Measurements from ENCODE around the gene LENEP. TPM values are rescaled to one million over a fixed set of nuclear protein-coding genes. Genes with fewer than 3 reads are reported as not detected.
A peak's percentile ranks its signal among the peaks of the same experiment; 100 is the strongest.

The LENEP gene
- total RNA-seq, 1 donor from 2014 or later = not detected

GRCh38 chr1:155009221-155009711 is 15.9 kb downstream of the LENEP start:
- TF ChIP-seq POLR2AphosphoS5 (IDR thresholded peaks at IDR 0.05; ENCODE audit: insufficient read depth in 1 of 2, low read depth in 1 of 2) = no peak
- TF ChIP-seq CTCF (IDR thresholded peaks at IDR 0.05) = no peak
- TF ChIP-seq POLR2A (IDR thresholded peaks at IDR 0.05) = no peak
- H3K27ac ChIP-seq = peak overlapping the region; percentile 99
- intact Hi-C loops (cut with DNase I) = no loop called here
- H3K9me3 ChIP-seq = no peaks in the 10 kb centered on the region
- peaks cover 0 to 1% of the 10 kb centered on the region in 2 donors for H3K36me3 ChIP-seq
- H3K27me3 ChIP-seq = no peaks in the 10 kb centered on the region
- H3K4me3 ChIP-seq = peak overlapping the region; percentile 29 to 42
- peaks cover 93% of the 10 kb centered on the region for H3K4me1 ChIP-seq
- DNase-seq (ENCODE audit: extremely low spot score in 2 of 2) = no peak

GRCh38 chr1:155009742-155010141 is 16.4 kb downstream of the LENEP start:
- Histone ChIP-seq H3K4me1 (peaks cover 90% of the 10 kb centered on the region), H3K9me3 (no peaks in the 10 kb centered on the region), H3K4me3 (peak overlapping the region; percentile 29 to 42), H3K36me3 (peaks cover 0 to 6% of the 10 kb centered on the region in 2 donors), H3K27ac (peak overlapping the region; percentile 99), H3K27me3 (no peaks in the 10 kb centered on the region)
- TF ChIP-seq POLR2A (IDR thresholded peaks at IDR 0.05) (no peak), POLR2AphosphoS5 (IDR thresholded peaks at IDR 0.05; ENCODE audit: insufficient read depth in 1 of 2, low read depth in 1 of 2) (no peak), CTCF (IDR thresholded peaks at IDR 0.05) (no peak)
- intact Hi-C loops (cut with DNase I) = no loop called here
- DNase-seq (ENCODE audit: extremely low spot score in 2 of 2) = no peak

GRCh38 chr1:155010211-155010918 is 17.0 kb downstream of the LENEP start:
- Histone ChIP-seq H3K27me3 (no peaks in the 10 kb centered on the region), H3K9me3 (no peaks in the 10 kb centered on the region), H3K36me3 (peaks cover 0 to 12% of the 10 kb centered on the region in 2 donors), H3K4me1 (peaks cover 90% of the 10 kb centered on the region), H3K4me3 (peak overlapping the region in 1 of 2 donors; percentile 42), H3K27ac (peak overlapping the region; percentile 99)
- no peak for DNase-seq (ENCODE audit: extremely low spot score in 2 of 2)
- TF ChIP-seq CTCF (IDR thresholded peaks at IDR 0.05) = no peak
- TF ChIP-seq POLR2AphosphoS5 (IDR thresholded peaks at IDR 0.05; ENCODE audit: insufficient read depth in 1 of 2, low read depth in 1 of 2) = no peak
- no peak for TF ChIP-seq POLR2A (IDR thresholded peaks at IDR 0.05)
- intact Hi-C loops (cut with DNase I) = no loop called here

- peak overlapping the region; percentile 99 for H3K27ac ChIP-seq
- peaks cover 90% of the 10 kb centered on the region for H3K4me1 ChIP-seq
- H3K27me3 ChIP-seq = no peaks in the 10 kb centered on the region
- intact Hi-C loops (cut with DNase I) = no loop called here
- TF ChIP-seq POLR2A (IDR thresholded peaks at IDR 0.05) = no peak
- H3K9me3 ChIP-seq = no peaks in the 10 kb centered on the region
- peak overlapping the region in 1 of 2 donors; percentile 10 for H3K4me3 ChIP-seq
- H3K36me3 ChIP-seq = peaks cover 0 to 12% of the 10 kb centered on the region in 2 donors
- DNase-seq (ENCODE audit: extremely low spot score in 2 of 2) = no peak
These were observed 17.6 kb downstream of the LENEP start for GRCh38 chr1:155011004-155011416.

GRCh38 chr1:155011437-155012025 is 18.1 kb downstream of the LENEP start:
- Histone ChIP-seq H3K27ac (peak overlapping the region; percentile 99), H3K9me3 (no peaks in the 10 kb centered on the region), H3K4me1 (peaks cover 90% of the 10 kb centered on the region), H3K4me3 (peak overlapping the region in 1 of 2 donors; percentile 10), H3K27me3 (no peaks in the 10 kb centered on the region), H3K36me3 (peaks cover 0 to 12% of the 10 kb centered on the region in 2 donors)
- peak in 1 of 2 donors; percentile 92 for DNase-seq (ENCODE audit: extremely low spot score in 2 of 2)
- TF ChIP-seq CTCF (IDR thresholded peaks at IDR 0.05) (no peak), POLR2A (IDR thresholded peaks at IDR 0.05) (no peak), POLR2AphosphoS5 (IDR thresholded peaks at IDR 0.05; ENCODE audit: insufficient read depth in 1 of 2, low read depth in 1 of 2) (no peak)
- intact Hi-C loops (cut with DNase I) = no loop called here

Data from vagina (tissue), 2 donors.